ENCODE data around the gene RSPO4.

The RSPO4 gene

DNA sequence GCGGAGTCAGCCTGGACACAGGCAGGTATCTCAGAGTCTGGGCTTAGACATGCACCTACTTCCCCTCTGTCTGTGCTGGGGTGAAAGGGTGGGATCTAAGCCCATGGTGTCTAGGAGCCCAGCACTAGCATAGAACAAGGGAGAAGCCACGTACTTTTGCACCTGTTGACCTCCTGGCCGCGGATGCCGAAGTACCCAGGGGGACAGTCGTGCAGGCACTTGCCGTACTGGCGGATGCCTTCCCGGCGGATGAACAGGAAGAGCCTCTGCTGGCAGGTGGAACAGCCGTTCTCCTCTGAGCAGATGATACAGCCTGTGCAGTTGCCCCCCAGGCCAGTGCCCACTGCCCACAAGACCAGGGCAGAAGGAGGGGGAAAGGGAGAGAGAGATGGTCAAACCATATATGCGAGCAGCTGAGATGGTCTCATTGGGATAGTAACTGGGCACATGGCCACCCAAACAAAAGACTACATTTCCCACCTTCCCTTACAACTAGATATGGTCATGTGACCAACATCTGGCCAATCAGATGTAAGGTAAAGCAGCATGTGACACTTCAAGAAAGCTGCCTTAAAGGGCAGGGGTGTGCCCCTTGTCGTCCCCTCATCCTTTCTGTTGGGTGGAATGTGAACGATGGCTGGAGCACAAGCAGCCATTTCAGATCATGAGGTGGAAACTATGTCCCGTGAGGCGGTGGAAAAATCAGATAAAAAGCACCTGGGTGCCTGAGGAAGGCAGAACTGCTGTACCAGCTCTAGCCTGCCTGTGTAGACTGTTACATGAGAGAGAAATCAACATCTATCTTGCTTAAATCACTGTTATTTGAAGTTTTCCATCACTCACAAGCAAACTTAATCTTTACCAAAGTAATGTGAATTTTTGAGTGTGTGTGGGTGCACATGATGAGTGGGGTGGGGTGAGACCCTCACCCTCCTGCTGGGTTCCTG lies 34.0 kb downstream of the RSPO4 start:
- no peak for DNase-seq

DNA sequence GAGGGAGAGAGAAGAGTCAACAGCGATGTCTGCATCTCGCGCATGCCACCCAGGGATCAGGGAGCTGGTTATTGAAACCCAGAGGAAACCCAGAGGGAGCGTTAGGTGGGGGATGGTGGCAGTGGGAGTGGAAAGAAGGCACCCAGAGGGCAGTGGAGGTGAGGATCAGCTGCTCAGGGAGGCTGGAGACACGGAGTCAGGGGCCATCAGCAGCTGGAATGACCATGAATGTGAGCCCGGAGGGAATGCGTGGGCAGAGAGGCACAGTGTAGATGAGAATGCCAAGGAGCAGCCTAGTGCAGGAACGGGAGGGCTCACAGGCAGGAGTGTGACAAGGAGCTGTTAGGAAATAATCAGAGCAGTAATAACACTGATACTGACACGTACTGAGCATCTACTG lies 36.2 kb downstream of the RSPO4 start:
- no peak for DNase-seq

DNA sequence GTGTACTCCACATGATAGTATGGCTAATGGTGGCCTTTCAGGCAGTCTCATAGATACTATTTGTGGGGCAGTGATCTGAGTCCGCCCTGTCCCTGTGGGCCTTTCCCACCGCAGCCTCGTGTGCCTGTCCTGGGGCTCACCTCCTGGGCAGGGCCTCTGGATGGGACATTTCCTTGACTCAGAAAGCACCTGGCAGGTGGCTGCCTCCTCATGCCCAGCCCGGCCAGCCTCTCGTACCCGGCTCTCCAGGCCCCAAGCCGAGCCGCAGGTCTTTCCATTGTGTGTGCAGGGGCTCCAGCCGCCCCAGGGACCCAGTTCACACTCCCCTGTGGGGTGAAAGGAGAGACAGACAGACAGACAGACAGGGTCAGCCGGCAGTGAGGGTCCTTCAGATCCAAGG lies 38.3 kb downstream of the RSPO4 start:
- no peak for DNase-seq

- no peak for DNase-seq
These were observed 39.4 kb downstream of the RSPO4 start for GRCh38 chr20:962683-963082.

DNA sequence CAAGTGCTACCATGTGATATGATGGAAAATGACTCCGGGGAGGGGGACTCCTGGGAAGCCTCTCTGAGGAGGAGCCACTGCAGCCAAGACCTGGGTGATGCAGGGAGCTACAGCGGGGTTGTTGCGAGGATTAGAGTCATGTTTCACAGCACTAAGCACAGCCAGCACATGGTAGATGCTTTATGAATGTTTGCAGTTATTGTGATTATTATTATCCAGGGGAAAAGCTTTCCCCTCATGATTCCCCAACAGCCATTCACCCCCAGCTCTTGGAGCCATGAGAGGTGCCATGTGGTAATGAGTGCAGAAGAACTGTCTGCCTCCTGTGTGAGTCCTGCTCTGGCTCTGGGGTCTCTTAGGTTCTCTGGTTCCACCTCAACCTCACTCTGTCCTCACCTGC lies 39.9 kb downstream of the RSPO4 start:
- DNase-seq = no peak

DNA sequence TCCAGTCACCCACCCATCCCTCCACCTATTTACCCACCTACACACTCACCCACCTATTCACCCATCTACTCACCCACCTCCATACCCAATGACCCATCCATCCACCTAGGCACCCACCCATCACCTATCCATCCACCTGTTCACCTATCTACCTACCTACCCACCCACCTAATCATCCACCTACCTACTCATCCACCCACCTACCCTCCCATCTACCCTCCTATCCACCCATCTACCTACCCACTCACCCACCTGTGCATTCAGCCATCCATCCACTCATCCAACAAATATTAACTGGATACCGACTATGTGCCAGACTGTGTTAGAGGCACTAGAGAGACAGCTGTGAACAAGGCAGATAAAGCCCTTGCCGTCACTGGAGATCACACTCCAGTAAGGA lies 40.3 kb downstream of the RSPO4 start:
- no peak for DNase-seq

- DNase-seq = no peak
These were observed 42.0 kb downstream of the RSPO4 start for GRCh38 chr20:959996-960615.

GRCh38 chr20:958936-959815 lies 42.9 kb downstream of the RSPO4 start:
- DNase-seq = no peak

GRCh38 chr20:957544-957943 lies 44.6 kb downstream of the RSPO4 start:
- DNase-seq = no peak

DNA sequence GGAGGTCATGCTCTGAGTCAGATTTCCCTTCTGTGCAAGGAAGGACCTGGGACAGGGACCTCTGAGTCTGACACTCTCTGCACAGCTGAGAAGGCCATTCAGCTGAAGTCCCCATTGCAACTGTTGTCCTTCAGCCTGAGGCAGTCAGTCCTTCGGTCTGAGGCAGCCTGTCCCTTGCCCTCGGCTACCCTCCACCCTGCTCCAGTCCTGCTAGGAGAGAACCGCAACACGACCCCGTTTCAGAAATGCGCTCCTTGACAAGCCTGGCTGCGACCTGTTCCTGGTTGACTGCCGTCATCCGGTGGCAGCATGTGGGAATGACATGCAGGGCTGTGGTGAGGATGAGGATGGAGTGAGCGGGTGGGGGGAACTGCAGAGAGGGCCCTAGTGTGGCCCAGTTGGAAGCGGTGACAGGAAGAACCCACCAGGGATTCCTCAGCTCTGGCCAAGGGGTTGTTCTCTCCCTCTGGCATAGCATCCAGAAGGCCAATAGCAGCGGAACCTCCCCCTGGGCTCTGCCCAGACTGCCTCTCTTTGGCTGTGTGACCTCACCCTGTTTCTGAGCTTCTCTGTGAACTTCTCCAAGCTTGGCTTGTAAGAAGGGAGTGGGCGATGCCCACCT lies 45.7 kb downstream of the RSPO4 start:
- DNase-seq = peak in 11 of 14 donors; percentile 2 to 67 (median 22)

GRCh38 chr20:955656-956055 lies 46.5 kb downstream of the RSPO4 start:
- DNase-seq = no peak

GRCh38 chr20:955111-955510 lies 47.0 kb downstream of the RSPO4 start:
- DNase-seq = no peak

- DNase-seq = no peak
These were observed 48.4 kb downstream of the RSPO4 start for GRCh38 chr20:953742-954141.

- no peak for DNase-seq
These were observed 49.8 kb downstream of the RSPO4 start for GRCh38 chr20:952196-952795.

- DNase-seq = no peak
These were observed 50.5 kb downstream of the RSPO4 start for GRCh38 chr20:951384-952169.

DNA sequence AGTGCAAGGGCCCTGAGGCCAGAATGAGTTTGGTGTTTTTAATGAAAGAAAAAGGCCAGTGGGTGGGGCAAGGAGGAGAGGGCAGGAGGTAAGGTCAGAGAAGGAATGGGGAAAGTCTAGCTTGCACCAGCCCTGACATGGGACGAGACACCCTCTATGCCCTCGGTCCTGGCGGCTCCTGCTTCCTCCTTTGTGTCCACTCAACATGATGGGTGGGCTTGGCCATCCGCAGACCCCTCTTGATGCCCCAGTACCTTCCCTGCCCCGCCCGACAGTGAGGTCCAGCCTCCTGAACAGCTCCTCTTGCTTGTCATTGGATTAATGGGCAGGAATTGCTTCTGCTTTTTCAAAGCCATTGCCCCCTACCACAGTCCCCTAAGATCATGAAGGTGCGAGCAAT lies 52.4 kb downstream of the RSPO4 start:
- DNase-seq = no peak

DNA sequence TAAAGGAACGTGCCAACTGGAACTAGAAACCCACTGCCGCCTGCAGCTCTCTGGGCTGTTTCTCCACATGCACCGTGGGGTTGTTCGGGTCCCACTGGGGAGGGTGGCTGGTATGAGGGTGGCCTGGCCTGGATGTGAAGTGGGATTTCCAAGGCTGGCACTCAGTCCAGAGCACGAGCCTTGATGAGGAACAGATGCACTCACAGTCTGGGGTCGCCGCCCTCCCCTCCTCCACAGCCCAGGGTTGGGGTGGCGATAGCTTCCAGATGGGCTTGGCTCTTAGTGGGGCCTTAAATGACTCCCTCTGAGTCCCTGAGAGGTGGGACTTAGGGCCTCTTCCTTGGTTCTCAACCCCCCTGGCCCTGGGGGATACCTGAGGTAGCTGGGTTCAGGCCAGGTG lies 55.3 kb downstream of the RSPO4 start:
- no peak for DNase-seq

GRCh38 chr20:945841-946240 lies 56.3 kb downstream of the RSPO4 start:
- no peak for DNase-seq

- no peak for DNase-seq
These were observed 57.2 kb downstream of the RSPO4 start for GRCh38 chr20:944774-945410.

DNA sequence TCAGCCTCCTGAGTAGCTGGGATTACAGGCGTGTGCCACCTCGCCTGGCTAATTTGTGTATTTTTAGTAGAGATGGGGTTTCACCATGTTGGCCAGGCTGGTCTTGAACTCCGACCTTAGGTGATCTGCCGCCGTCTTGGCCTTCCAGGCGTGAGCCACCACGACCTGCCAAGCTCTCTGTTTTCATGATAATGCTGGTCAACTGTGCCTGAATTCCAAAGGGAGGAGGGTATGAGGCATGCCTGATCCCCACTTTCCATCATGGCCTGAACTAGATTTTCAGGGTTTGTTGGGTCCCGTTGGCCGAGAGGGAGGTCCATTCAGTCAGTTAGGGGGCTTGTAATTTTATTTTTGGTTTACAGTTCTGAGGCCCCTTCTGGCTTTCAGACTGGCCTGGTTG lies 58.0 kb downstream of the RSPO4 start:
- DNase-seq = no peak

DNA sequence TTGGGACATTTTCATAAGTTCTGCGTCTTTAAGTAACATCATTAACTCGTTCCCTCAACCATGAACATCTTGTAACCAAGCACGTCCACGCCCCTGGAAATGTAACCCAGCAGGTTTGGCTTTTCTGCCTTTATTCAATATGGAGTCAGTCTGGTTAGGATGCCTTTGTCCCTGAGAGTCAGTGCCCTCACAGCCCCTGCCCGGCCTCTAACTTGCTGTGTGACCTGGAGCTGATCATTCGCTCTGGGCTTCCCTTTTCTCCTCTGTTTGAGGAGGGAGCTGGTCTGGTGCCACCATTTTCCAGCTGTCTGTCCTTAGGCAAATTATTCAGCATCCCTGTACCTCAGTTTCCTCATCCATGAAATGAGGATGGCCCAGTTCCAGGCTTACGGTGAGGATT lies 59.5 kb downstream of the RSPO4 start:
- DNase-seq = no peak

Measured in C1 segment of cervical spinal cord (tissue), 14 donors.